ENCODE results near the gene TMED8.

GRCh38 chr14:77355811-77356210 lies 21.1 kb downstream of the TMED8 start:
- TF ChIP-seq CTCF (IDR thresholded peaks at IDR 0.05) (no peak), POLR2A (IDR thresholded peaks at IDR 0.05) (no peak)

Data from suprapubic skin (tissue), 3 donors.